Activated naive CD4-positive, alpha-beta T cell treated with anti-CD3 and anti-CD28 coated beads, Interleukin-2, amount 50 U/mL, for 72 hours (primary cell): ENCODE data around the gene MAN2C1. TPM values are rescaled to one million over a fixed set of nuclear protein-coding genes. Genes with fewer than 3 reads are reported as not detected.
"Not testable (repeated sequence)": the region's sequence is repeated elsewhere in the genome, so short reads cannot be mapped to it uniquely, and the experiment has no call there.

Source experiments
- ATAC-seq, 2 donors: fragments of 150-1000 bp; cut with Tn5 transposase; 2 replicates each; pipeline ENCODE4 v1.10.0; 2021; ENCODE audit warnings: mild to moderate bottlenecking in 2 of 2, moderate library complexity in 2 of 2
- DNase-seq, 2 donors: peaks; one replicate each; pipeline ENCODE4 v3.0.0; 2021 to 2022; ENCODE audit warnings: low spot score in 2 of 2
- H3K27ac Mint-ChIP-seq, 2 donors: one replicate each; pipeline ENCODE4 v1.8.0; 2022; ENCODE audit warnings: mild to moderate bottlenecking in 2 of 2, mixed read lengths in 2 of 2
- H3K36me3 Mint-ChIP-seq, 2 donors: one replicate each; pipeline ENCODE4 v1.8.0; 2022; ENCODE audit warnings: mixed read lengths in 2 of 2
- H3K9me3 Mint-ChIP-seq, 2 donors: one replicate each; pipeline ENCODE4 v1.8.0; 2022; ENCODE audit warnings: mixed read lengths in 2 of 2
- total RNA-seq, 2 donors: library from RNA; stranded (reverse); gene quantifications; one replicate each; pipeline ENCODE4 v1.2.3, GENCODE V29; 2022

MAN2C1 gene
- total RNA-seq, 2 donors from 2014 or later, result 106 to 167 TPM

DNA sequence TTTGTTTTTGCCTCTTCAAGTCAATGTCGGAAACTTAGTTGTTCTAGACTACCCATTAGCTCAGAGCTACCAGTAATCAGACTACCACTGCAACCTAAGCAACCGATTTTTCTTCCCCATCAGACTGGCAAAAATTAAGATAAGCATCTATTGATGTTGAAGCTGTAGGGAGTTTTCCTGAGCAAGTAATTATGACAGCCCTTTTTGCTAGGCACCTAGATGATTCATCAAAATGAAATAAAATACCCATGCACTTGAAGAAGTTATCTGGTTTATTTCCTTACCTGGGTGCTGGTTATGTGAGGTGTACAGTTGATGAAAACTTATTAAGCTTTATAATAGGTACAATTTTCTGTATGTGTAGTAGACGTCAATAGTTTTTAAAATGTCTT lies 33.1 kb downstream of the MAN2C1 start:
- Mint-ChIP-seq H3K9me3 (no peaks in the 10 kb centered on the region), H3K36me3 (peaks cover 0 to 5% of the 10 kb centered on the region in 2 donors), H3K27ac (peak overlapping the region in 1 of 2 donors; percentile 91)
- ATAC-seq (no peak), DNase-seq (no peak)

DNA sequence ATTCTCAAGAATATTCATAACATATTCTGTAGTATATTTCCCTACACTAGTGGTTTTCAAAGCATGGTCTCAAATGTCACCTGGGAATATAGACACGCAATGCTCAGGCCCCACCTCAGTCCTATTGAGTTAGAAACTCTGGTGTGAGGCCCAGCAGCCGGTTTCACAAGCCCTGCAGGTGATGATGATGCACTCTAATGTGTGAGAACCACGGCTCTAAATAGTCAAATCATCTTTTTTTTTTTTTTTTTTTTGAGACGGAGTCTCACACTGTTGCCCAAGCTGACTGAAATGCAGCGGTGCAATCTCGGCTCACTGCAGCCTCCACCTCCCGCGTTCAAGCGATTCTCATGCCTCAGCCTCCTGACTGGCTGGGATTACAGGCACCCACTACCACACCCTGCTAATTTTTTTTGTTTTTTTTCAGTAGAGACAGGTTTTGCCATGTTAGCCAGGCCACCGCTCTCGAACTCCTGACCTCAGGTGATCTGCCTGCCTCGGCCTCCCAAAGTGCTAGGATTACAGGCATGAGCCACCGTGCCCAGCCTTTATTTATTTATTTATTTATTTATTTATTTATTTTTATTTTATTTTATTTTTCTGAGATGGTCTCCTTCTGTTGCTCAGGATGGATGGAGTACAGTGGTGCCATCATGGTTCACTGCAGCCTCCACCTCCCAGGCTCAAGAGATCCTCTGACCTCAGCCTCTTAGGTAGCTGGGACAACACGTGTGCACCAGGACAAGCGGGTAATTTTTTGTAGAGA lies 34.6 kb downstream of the MAN2C1 start:
- ATAC-seq, H3K27ac Mint-ChIP-seq, H3K36me3 Mint-ChIP-seq, DNase-seq, H3K9me3 Mint-ChIP-seq: not testable (repeated sequence)

- not testable (repeated sequence) for DNase-seq, ATAC-seq, H3K36me3 Mint-ChIP-seq
These were observed 36.3 kb downstream of the MAN2C1 start for GRCh38 chr15:75332093-75332492.

GRCh38 chr15:75329571-75329970 lies 38.8 kb downstream of the MAN2C1 start:
- Mint-ChIP-seq H3K9me3 (no peaks in the 10 kb centered on the region), H3K27ac (no peak overlapping the region), H3K36me3 (no peaks in the 10 kb centered on the region)
- DNase-seq, result no peak
- ATAC-seq, result no peak

More at GRCh38 chr15:75332093-75332492, 36.3 kb downstream of the MAN2C1 start:
- H3K9me3 Mint-ChIP-seq, H3K27ac Mint-ChIP-seq: not testable (repeated sequence)

DNA sequence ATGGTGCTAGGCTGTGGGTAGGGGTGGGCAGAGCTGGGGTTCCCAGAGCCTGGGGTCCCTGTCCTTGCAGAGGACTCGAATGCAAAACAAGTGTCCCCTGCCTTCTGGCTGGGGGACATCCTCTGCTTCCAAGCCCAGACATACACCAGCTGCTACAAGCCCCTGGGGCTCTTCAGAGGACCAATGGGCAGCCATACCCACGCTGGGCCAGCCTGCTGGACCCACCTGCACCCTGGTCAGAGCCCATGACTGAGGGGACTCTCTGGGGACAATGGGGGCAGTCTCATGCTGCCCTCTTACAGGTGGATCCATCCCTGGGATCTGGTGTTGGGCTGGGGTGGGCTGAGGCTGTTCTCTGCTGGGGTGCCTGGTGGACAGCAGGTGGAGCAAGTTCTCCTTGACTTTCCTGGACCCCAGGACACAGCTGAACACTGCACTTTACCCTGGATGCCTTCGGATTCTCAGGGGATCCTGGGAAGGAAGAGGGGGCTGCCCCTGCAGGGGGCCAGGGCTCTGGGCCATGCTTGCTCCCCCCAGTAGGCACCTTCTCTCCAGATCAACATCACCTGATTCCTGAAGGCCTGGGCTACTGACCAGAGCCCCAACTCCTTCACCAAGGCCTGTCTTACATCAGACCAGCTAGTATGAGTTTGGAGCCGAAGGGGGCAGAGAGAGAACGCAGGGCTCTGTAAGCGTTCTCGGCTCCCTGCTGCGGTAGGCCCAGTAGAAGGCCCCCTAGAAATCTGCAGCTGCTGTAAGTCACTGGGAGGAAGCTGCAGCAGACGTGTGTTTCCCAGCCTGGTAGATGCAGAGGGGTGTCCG lies 39.7 kb downstream of the MAN2C1 start:
- ATAC-seq (no peak), DNase-seq (no peak)
- H3K36me3 Mint-ChIP-seq, result no peaks in the 10 kb centered on the region
- H3K27ac Mint-ChIP-seq, result no peak overlapping the region
- H3K9me3 Mint-ChIP-seq, result no peaks in the 10 kb centered on the region

DNA sequence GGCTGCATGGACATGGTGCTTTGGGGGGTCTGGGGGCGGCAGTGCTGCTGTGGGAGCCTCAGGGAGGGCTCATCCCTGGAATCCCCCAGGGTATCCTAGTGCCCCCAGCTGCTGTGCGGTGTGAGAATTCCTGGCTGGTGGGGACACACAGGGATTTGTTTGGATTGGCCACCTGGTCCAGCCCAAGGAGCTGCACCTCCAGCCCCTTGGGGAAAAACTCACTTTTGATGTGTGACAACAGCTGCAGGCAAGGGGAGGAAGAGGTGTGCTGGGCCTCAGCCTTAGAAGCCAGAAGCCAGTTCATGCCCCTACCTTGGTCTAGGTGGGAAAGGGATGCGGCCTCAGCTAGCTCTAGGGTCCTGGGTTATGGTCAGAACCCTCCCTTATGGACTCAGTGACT lies 40.9 kb downstream of the MAN2C1 start:
- Mint-ChIP-seq H3K27ac (peak overlapping the region in 1 of 2 donors; percentile 29), H3K9me3 (no peaks in the 10 kb centered on the region), H3K36me3 (no peaks in the 10 kb centered on the region)
- no peak for DNase-seq
- no peak for ATAC-seq

GRCh38 chr15:75327005-75327404 lies 41.4 kb downstream of the MAN2C1 start:
- H3K9me3 Mint-ChIP-seq, result no peaks in the 10 kb centered on the region
- DNase-seq, result no peak
- no peak overlapping the region for H3K27ac Mint-ChIP-seq
- H3K36me3 Mint-ChIP-seq, result no peaks in the 10 kb centered on the region
- ATAC-seq, result no peak

GRCh38 chr15:75325922-75326321 lies 42.5 kb downstream of the MAN2C1 start:
- Mint-ChIP-seq H3K9me3 (no peaks in the 10 kb centered on the region), H3K36me3 (no peaks in the 10 kb centered on the region), H3K27ac (no peak overlapping the region)
- ATAC-seq (no peak), DNase-seq (no peak)

- ATAC-seq, result no peak
- Mint-ChIP-seq H3K9me3 (no peaks in the 10 kb centered on the region), H3K36me3 (no peaks in the 10 kb centered on the region), H3K27ac (no peak overlapping the region)
- DNase-seq, result no peak
These were observed 46.7 kb downstream of the MAN2C1 start for GRCh38 chr15:75321711-75322110.

GRCh38 chr15:75319231-75319897 lies 49.0 kb downstream of the MAN2C1 start:
- not testable (repeated sequence) for H3K9me3 Mint-ChIP-seq, H3K36me3 Mint-ChIP-seq, DNase-seq, H3K27ac Mint-ChIP-seq, ATAC-seq

DNA sequence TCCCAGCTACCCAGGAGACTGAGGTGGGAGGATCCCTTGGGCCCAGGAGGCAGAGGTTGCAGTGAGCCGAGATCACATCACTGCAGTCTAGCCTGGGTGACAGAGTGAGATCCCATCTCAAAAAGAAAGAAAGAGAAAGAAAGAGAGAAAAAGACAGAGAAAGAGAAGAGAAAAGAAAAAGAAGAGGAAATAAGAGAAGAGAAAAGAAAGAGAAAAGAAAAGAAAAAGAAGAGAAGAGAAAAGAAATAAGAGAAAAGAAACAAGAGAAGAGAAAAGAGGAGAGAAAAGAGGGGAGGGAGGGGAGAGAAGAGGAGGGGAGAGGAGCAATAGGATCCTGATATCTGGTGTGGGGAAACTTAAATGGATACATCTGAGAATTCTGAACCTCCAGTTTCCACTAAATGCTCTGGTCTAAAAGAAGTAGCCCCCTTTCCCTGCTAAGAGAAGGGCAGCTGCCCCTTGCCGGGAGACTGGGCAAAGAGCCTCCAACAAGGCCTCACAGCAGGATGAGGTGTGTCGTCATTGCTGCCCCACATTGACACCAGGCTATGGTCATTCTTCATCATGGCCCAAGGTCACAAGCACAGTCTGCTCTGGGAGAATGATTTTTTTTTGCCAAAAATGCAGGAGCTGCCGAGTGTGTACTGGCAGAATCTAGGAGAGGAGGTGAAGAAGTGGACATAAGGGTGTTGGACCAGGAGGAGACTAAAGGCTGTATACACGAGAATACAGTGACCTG lies 53.7 kb downstream of the MAN2C1 start:
- DNase-seq (no peak), ATAC-seq (no peak)
- no peaks in the 10 kb centered on the region for H3K36me3 Mint-ChIP-seq
- H3K27ac Mint-ChIP-seq, result no peak overlapping the region
- H3K9me3 Mint-ChIP-seq, result no peaks in the 10 kb centered on the region

DNA sequence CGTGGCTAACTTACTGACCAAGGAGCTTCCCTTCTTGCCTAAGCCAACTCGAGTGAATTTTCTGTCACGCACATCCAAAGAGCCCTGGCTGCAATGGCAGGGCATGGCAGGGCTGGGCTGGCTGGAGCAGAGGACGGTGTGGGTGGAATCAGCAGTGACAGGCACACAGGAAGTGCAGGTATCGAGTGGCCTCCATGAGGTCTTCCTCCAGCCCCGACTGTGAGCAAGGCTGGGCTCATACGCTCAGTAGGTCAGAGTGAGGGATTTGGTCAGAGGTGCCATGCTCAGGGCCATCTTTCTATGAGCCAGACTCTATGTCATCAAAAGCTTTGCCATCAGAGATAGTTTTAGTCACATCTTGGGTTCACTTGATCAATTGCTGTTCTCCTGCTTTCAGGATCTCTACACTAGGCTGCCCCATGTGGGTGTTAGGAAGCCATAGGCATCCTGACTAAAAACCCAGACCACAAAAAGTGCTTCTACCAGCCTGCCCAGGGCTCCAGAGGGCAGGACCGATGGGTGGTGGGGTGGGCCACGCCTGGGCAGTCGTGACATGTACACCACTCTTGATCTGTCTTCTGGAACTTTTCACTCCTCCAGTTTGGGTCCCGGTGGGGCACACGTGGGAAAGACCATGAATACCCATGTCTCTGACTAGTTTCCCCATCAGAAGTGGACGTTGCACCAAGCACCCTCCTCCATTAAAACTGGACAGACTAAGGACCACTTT lies 55.1 kb downstream of the MAN2C1 start:
- Mint-ChIP-seq H3K9me3 (no peaks in the 10 kb centered on the region), H3K27ac (peak overlapping the region in 1 of 2 donors; percentile 41), H3K36me3 (no peaks in the 10 kb centered on the region)
- DNase-seq (no peak), ATAC-seq (peak in 1 of 2 donors; percentile 85)

DNA sequence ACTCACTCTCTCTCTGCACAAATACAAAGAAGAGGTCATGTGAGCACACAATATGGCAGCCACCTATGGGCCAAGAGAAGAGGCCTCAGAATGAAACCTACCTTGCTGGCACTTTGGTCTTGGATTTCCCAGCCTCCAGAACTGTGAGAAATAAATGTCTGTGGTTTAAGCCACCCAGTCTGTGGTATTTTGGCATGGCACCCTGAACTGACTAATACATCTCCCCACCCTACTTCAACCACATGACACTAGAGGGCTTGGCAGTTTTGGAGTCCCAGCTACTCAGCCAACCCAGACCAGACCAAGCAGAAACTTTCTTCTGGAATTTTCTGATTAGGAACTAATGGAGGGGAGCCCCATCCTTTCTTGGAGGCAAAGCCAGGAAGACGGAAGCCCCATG lies 55.9 kb downstream of the MAN2C1 start:
- not testable (repeated sequence) for H3K9me3 Mint-ChIP-seq, H3K36me3 Mint-ChIP-seq, DNase-seq
- H3K27ac Mint-ChIP-seq, result peak overlapping the region in 1 of 2 donors; percentile 30
- ATAC-seq, result peak in 1 of 2 donors; percentile 56

GRCh38 chr15:75309711-75310110 lies 58.7 kb downstream of the MAN2C1 start:
- no peak overlapping the region for H3K27ac Mint-ChIP-seq
- ATAC-seq, result no peak

GRCh38 chr15:75307778-75308390 lies 60.5 kb downstream of the MAN2C1 start:
- DNase-seq (peak in 1 of 2 donors; percentile 24), ATAC-seq (peak in 1 of 2 donors; percentile 63)
- Mint-ChIP-seq H3K36me3 (no peaks in the 10 kb centered on the region), H3K27ac (no peak overlapping the region), H3K9me3 (no peaks in the 10 kb centered on the region)

More at GRCh38 chr15:75309711-75310110, 58.7 kb downstream of the MAN2C1 start:
- Mint-ChIP-seq H3K9me3 (no peaks in the 10 kb centered on the region), H3K36me3 (no peaks in the 10 kb centered on the region)
- DNase-seq, result no peak
